Lower leg skin (tissue), 4 donors: ENCODE results near the gene AQR. TPM values are rescaled to one million over a fixed set of nuclear protein-coding genes. Genes with fewer than 3 reads are reported as not detected.

ENCODE experiments used
- DNase-seq, 2 donors: peaks; one replicate each; pipeline ENCODE4 v3.0.0-alpha.2; 2019; ENCODE audit warnings: low spot score in 2 of 2
- H3K4me3 ChIP-seq: fragments of 200-600 bp; sonication (generic); 2 replicates; pipeline ENCODE4 v1.5.1; 2017; ENCODE audit warnings: mild to moderate bottlenecking, low read depth; ENCODE audit not compliant: poor library complexity, severe bottlenecking
- CTCF ChIP-seq, 3 donors: fragments of 450-650 bp; IDR thresholded peaks; one replicate each; pipeline ENCODE4 v1.5.1; 2016; ENCODE audit warnings: antibody characterized with exemption in 3 of 3, mild to moderate bottlenecking in 3 of 3, moderate library complexity in 2 of 3
- POLR2A ChIP-seq, 2 donors: fragments of 450-650 bp; IDR thresholded peaks; one replicate each; pipeline ENCODE4 v1.6.1; 2016 to 2017; ENCODE audit warnings: antibody characterized with exemption in 2 of 2, mild to moderate bottlenecking in 1 of 2, moderate library complexity in 1 of 2
- WGBS, 2 donors: methylation state at CpG; one replicate each; pipeline ENCODE4 v1.1.5; 2018; 5-methylcytosine and 5-hydroxymethylcytosine counted together
- intact Hi-C: fragments of 100-400 bp; cut with DNase I; formaldehyde crosslinking; loops from one replicate; pipeline ENCODE4 v1.15.0; 2023; ENCODE audit warnings: low total_unique reads
- total RNA-seq, 4 donors: library from RNA; depleted of rRNA; stranded (reverse); fragments of >200 nt; gene quantifications; one replicate each; pipeline ENCODE4 v1.1.0, GENCODE V29; 2016

Gene AQR
- total RNA-seq, 4 donors from 2014 or later = 21.8 to 23.7 (median 22.5) TPM

- intact Hi-C loops = no loop called here
- WGBS, 2 donors = 84 to 86% methylated on average over 1 of the region's 1 CpG
- no peak overlapping the region for H3K4me3 ChIP-seq
- TF ChIP-seq CTCF (IDR thresholded peaks at IDR 0.05) = no peak
- TF ChIP-seq POLR2A (IDR thresholded peaks at IDR 0.05) = no peak
- no peak for DNase-seq
These were observed 64.5 kb downstream of the AQR start for GRCh38 chr15:34905047-34905446.

GRCh38 chr15:34904527-34904926 lies 65.0 kb downstream of the AQR start:
- WGBS, 2 donors = 97 to 98% methylated on average over 1 of the region's 1 CpG
- no peak overlapping the region for H3K4me3 ChIP-seq
- intact Hi-C loops = no loop called here
- no peak for DNase-seq
- TF ChIP-seq POLR2A (IDR thresholded peaks at IDR 0.05) (no peak), CTCF (IDR thresholded peaks at IDR 0.05) (no peak)

GRCh38 chr15:34900748-34901147 lies 68.8 kb downstream of the AQR start:
- WGBS, 2 donors = 96 to 97% methylated on average over 7 of the region's 7 CpGs
- no peak overlapping the region for H3K4me3 ChIP-seq
- no peak for TF ChIP-seq CTCF (IDR thresholded peaks at IDR 0.05)
- no peak for TF ChIP-seq POLR2A (IDR thresholded peaks at IDR 0.05)
- intact Hi-C loops = no loop called here
- no peak for DNase-seq

- intact Hi-C loops = no loop called here
- WGBS, 2 donors = 97 to 99% methylated on average over 5 of the region's 5 CpGs
- DNase-seq = no peak
- no peak overlapping the region for H3K4me3 ChIP-seq
- TF ChIP-seq POLR2A (IDR thresholded peaks at IDR 0.05) (no peak), CTCF (IDR thresholded peaks at IDR 0.05) (no peak)
These were observed 73.4 kb downstream of the AQR start for GRCh38 chr15:34896183-34896582.

GRCh38 chr15:34893967-34894366 lies 75.6 kb downstream of the AQR start:
- no peak overlapping the region for H3K4me3 ChIP-seq
- intact Hi-C loops = no loop called here
- TF ChIP-seq POLR2A (IDR thresholded peaks at IDR 0.05) (no peak), CTCF (IDR thresholded peaks at IDR 0.05) (no peak)
- DNase-seq = no peak

- WGBS, 2 donors = 82 to 98% methylated on average over 7 of the region's 7 CpGs
- TF ChIP-seq CTCF (IDR thresholded peaks at IDR 0.05) (no peak), POLR2A (IDR thresholded peaks at IDR 0.05) (no peak)
- no peak overlapping the region for H3K4me3 ChIP-seq
- intact Hi-C loops = no loop called here
- no peak for DNase-seq
These were observed 76.5 kb downstream of the AQR start for GRCh38 chr15:34892963-34893591.
